Panc1 (cell line): ENCODE results near the gene ZNF195. TPM values are rescaled to one million over a fixed set of nuclear protein-coding genes. Genes with fewer than 3 reads are reported as not detected.
A peak's percentile ranks its signal among the peaks of the same experiment; 100 is the strongest.

Experiments used
- ATAC-seq: fragments of 200-7000 bp; cut with Tn5 transposase; 2 replicates; pipeline ENCODE4 v1.9.1; 2020; ENCODE audit warnings: mild to moderate bottlenecking, moderate library complexity
- BruUV-seq: library from RNA; stranded (reverse); fragments of 400-500 nt; replicated peaks from 2 replicates; lab custom pipeline; 2021; lab: Mats Ljungman, UMichigan
- CTCF ChIA-PET: fragments of 300-600 bp; sonication (Branson Sonifier 250); formaldehyde crosslinking; loops from one replicate; lab custom pipeline; 2022; ENCODE audit warnings: antibody characterized with exemption; lab: Charles Lee
- POLR2A ChIA-PET: fragments of 300-600 bp; sonication (Branson Sonifier 250); formaldehyde crosslinking; loops from one replicate; lab custom pipeline; 2022; ENCODE audit warnings: antibody characterized with exemption; lab: Charles Lee
- DNase-seq: peaks from one replicate; pipeline ENCODE4 v3.0.0-alpha.2; 2010; ENCODE audit warnings: low read depth, low spot score
- H3K27ac ChIP-seq: 2 replicates; pipeline ENCODE4 v1.5.1; 2011; ENCODE audit warnings: mild to moderate bottlenecking, low read length, inconsistent platforms
- H3K27me3 ChIP-seq: fragments of 200-500 bp; sonication (Bioruptor generic); 2 replicates; pipeline ENCODE4 v1.6.0; 2014; ENCODE audit warnings: low read length, inconsistent platforms; ENCODE audit not compliant: control insufficient read depth, insufficient read depth
- H3K36me3 ChIP-seq: fragments of 200-500 bp; sonication (Bioruptor generic); 2 replicates; pipeline ENCODE4 v1.5.1; 2014; ENCODE audit warnings: inconsistent platforms, mild to moderate bottlenecking, low read length, moderate library complexity; ENCODE audit not compliant: control insufficient read depth, insufficient read depth
- H3K4me1 ChIP-seq: 2 replicates; pipeline ENCODE4 v1.5.1; 2011; ENCODE audit warnings: inconsistent platforms, mild to moderate bottlenecking, low read length, moderate library complexity; ENCODE audit not compliant: control insufficient read depth, insufficient read depth
- H3K4me3 ChIP-seq, 2 experiments: 2 replicates each; pipeline ENCODE4 v1.5.1; 2011 to 2012; ENCODE audit warnings: low read depth in 2 of 2, low read length in 2 of 2, mild to moderate bottlenecking in 2 of 2, inconsistent platforms in 1 of 2, moderate library complexity in 1 of 2
- H3K9me3 ChIP-seq: fragments of 200-500 bp; sonication (Bioruptor generic); 2 replicates; pipeline ENCODE4 v1.5.1; 2014; ENCODE audit warnings: low read depth, mild to moderate bottlenecking, inconsistent platforms, low read length, moderate library complexity; ENCODE audit not compliant: control insufficient read depth, insufficient read depth
- POLR2AphosphoS5 ChIP-seq: IDR thresholded peaks from 2 replicates; pipeline ENCODE4 v1.6.1; 2012; ENCODE audit warnings: mild to moderate bottlenecking, low read depth, low read length, moderate library complexity
- REST ChIP-seq, 2 experiments: IDR thresholded peaks; 2 replicates each; pipeline ENCODE4 v1.6.1; 2011 to 2012; ENCODE audit warnings: low read depth in 2 of 2, control low read depth in 1 of 2, low read length in 1 of 2, mild to moderate bottlenecking in 1 of 2, moderate library complexity in 1 of 2; ENCODE audit not compliant: insufficient read depth in 1 of 2
- SIN3A ChIP-seq: IDR thresholded peaks from 2 replicates; pipeline ENCODE4 v1.6.1; 2012; ENCODE audit warnings: low read depth, mild to moderate bottlenecking, low read length, moderate library complexity, borderline replicate concordance; ENCODE audit not compliant: insufficient read depth
- TCF7L2 ChIP-seq: IDR thresholded peaks from 2 replicates; pipeline ENCODE4 v1.6.1; 2011; ENCODE audit warnings: mild to moderate bottlenecking, low read depth, low read length, inconsistent platforms
- in situ Hi-C: cut with HindIII; loops from 2 replicates; pipeline ENCODE4 v1.10.0; 2016; ENCODE audit warnings: low sequenced_read_pairs, low pct_unique_long_range_greater_than_20kb
- intact Hi-C: fragments of 100-400 bp; cut with micrococcal nuclease; formaldehyde crosslinking; loops from one replicate; pipeline ENCODE4 v1.10.0; 2022; ENCODE audit not compliant: unreplicated experiment
- total RNA-seq: library from RNA; stranded (reverse); gene quantifications from one replicate; pipeline ENCODE4 v1.2.1, GENCODE V29; 2021; ENCODE audit not compliant: unreplicated experiment
- TF ChIP-seq, protein P1 (sequence below): fragments of 450-650 bp; IDR thresholded peaks from 2 replicates; pipeline ENCODE4 v1.5.1; 2017; ENCODE audit warnings: mild to moderate bottlenecking

Gene ZNF195
- total RNA-seq, 1 experiment from 2014 or later = 79.0 TPM

- H3K27me3 ChIP-seq = no peaks in the 10 kb centered on the region
- ATAC-seq (no peak), DNase-seq (no peak)
- H3K36me3 ChIP-seq = peaks cover 38% of the 10 kb centered on the region
- H3K4me3 ChIP-seq = no peak overlapping the region
- no peak for TF ChIP-seq SIN3A
- TF ChIP-seq TCF7L2 = no peak
- no peak for TF ChIP-seq POLR2AphosphoS5
- TF ChIP-seq REST (IDR thresholded peaks at IDR 0.05; ENCODE audit: insufficient read depth in 1 of 2, low read depth in 2 of 2, low read length in 1 of 2) = no peak
- TF ChIP-seq, protein P1, sequence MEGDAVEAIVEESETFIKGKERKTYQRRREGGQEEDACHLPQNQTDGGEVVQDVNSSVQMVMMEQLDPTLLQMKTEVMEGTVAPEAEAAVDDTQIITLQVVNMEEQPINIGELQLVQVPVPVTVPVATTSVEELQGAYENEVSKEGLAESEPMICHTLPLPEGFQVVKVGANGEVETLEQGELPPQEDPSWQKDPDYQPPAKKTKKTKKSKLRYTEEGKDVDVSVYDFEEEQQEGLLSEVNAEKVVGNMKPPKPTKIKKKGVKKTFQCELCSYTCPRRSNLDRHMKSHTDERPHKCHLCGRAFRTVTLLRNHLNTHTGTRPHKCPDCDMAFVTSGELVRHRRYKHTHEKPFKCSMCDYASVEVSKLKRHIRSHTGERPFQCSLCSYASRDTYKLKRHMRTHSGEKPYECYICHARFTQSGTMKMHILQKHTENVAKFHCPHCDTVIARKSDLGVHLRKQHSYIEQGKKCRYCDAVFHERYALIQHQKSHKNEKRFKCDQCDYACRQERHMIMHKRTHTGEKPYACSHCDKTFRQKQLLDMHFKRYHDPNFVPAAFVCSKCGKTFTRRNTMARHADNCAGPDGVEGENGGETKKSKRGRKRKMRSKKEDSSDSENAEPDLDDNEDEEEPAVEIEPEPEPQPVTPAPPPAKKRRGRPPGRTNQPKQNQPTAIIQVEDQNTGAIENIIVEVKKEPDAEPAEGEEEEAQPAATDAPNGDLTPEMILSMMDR = no peak
- BruUV-seq = no TSS peak
- no peak overlapping the region for H3K27ac ChIP-seq
- peaks cover 61% of the 10 kb centered on the region for H3K9me3 ChIP-seq
- ChIA-PET POLR2A (no interaction called here), CTCF (no interaction called here)
- no peaks in the 10 kb centered on the region for H3K4me1 ChIP-seq
- intact Hi-C loops (no loop called here), in situ Hi-C loops (no loop called here)
Observed at GRCh38 chr11:3357994-3358676, 20.8 kb downstream of the ZNF195 start.

- no peak overlapping the region for H3K4me3 ChIP-seq
- no peak for DNase-seq
- intact Hi-C loops (no loop called here), in situ Hi-C loops (no loop called here)
- CTCF ChIA-PET = interaction anchor here (0.9 kb wide), 1 partner anchor 51 kb away, joined by 3 read pairs; no protein-coding TSS in a partner anchor
- POLR2A ChIA-PET = no interaction called here
- H3K27me3 ChIP-seq = no peaks in the 10 kb centered on the region
- no peaks in the 10 kb centered on the region for H3K4me1 ChIP-seq
- peaks cover 52% of the 10 kb centered on the region for H3K9me3 ChIP-seq
- H3K36me3 ChIP-seq = peaks cover 29% of the 10 kb centered on the region
- no TSS peak for BruUV-seq
- H3K27ac ChIP-seq = no peak overlapping the region
- peak; percentile 15; the same call in 1 of the 2 replicates for ATAC-seq
- TF ChIP-seq POLR2AphosphoS5 (no peak), SIN3A (no peak), REST (IDR thresholded peaks at IDR 0.05; ENCODE audit: insufficient read depth in 1 of 2, low read depth in 2 of 2, low read length in 1 of 2) (no peak), TCF7L2 (no peak)
- TF ChIP-seq, protein P1 = no peak
Observed at GRCh38 chr11:3357302-3357701, 21.6 kb downstream of the ZNF195 start.
